ENCODE results near the gene DKC1.

The DKC1 gene

GRCh38 chrX:154720067-154720466 lies 42.6 kb upstream of the DKC1 start:
- no peak for DNase-seq (ENCODE audit: low read depth)
- no peak for TF ChIP-seq CTCF (IDR thresholded peaks at IDR 0.05; ENCODE audit: low read length, missing control alignments)
- no peak overlapping the region for H3K4me3 ChIP-seq (replicated peaks; ENCODE audit: low read depth, low read length)

GRCh38 chrX:154721155-154721554 lies 41.5 kb upstream of the DKC1 start:
- DNase-seq (ENCODE audit: low read depth), result no peak
- no peak overlapping the region for H3K4me3 ChIP-seq (replicated peaks; ENCODE audit: low read depth, low read length)
- no peak for TF ChIP-seq CTCF (IDR thresholded peaks at IDR 0.05; ENCODE audit: low read length, missing control alignments)

- TF ChIP-seq CTCF (IDR thresholded peaks at IDR 0.05; ENCODE audit: low read length, missing control alignments), result no peak
- no peak for DNase-seq (ENCODE audit: low read depth)
- no peak overlapping the region for H3K4me3 ChIP-seq (replicated peaks; ENCODE audit: low read depth, low read length)
Observed at GRCh38 chrX:154724993-154725756, 37.5 kb upstream of the DKC1 start.

GRCh38 chrX:154727418-154727817 lies 35.2 kb upstream of the DKC1 start:
- DNase-seq (ENCODE audit: low read depth), result peak; percentile 38
- H3K4me3 ChIP-seq (replicated peaks; ENCODE audit: low read depth, low read length), result no peak overlapping the region
- no peak for TF ChIP-seq CTCF (IDR thresholded peaks at IDR 0.05; ENCODE audit: low read length, missing control alignments)

- DNase-seq (ENCODE audit: low read depth), result peak; percentile 79
- H3K4me3 ChIP-seq (replicated peaks; ENCODE audit: low read depth, low read length), result no peak overlapping the region
- no peak for TF ChIP-seq CTCF (IDR thresholded peaks at IDR 0.05; ENCODE audit: low read length, missing control alignments)
Observed at GRCh38 chrX:154727871-154728270, 34.8 kb upstream of the DKC1 start.

- H3K4me3 ChIP-seq (replicated peaks; ENCODE audit: low read depth, low read length), result no peak overlapping the region
- DNase-seq (ENCODE audit: low read depth), result no peak
- no peak for TF ChIP-seq CTCF (IDR thresholded peaks at IDR 0.05; ENCODE audit: low read length, missing control alignments)
Observed at GRCh38 chrX:154728431-154729190, 34.1 kb upstream of the DKC1 start.

Data from fibroblast of pulmonary artery (primary cell).